Mucosa of gallbladder (tissue), 1 donor: Measurements from ENCODE around the gene PAM16. TPM values are rescaled to one million over a fixed set of nuclear protein-coding genes. Genes with fewer than 3 reads are reported as not detected.
A peak's percentile ranks its signal among the peaks of the same experiment; 100 is the strongest.

Source experiments
- DNase-seq: peaks from one replicate; pipeline ENCODE4 v3.0.0-alpha.2; 2020; ENCODE audit warnings: low spot score
- total RNA-seq: library from RNA; stranded (reverse); gene quantifications from one replicate; pipeline ENCODE4 v1.2.1, GENCODE V29; 2021
- donor health status: DM: no; HTN: no; CAD: no.

The PAM16 gene
- total RNA-seq, 1 donor from 2014 or later, result 27.5 TPM

- no peak for DNase-seq
Measured at GRCh38 chr16:4383591-4384444, 32.7 kb upstream of the PAM16 start.

GRCh38 chr16:4382795-4383357 lies 31.8 kb upstream of the PAM16 start:
- DNase-seq, result no peak

- no peak for DNase-seq
Measured at GRCh38 chr16:4381935-4382794, 31.0 kb upstream of the PAM16 start.

GRCh38 chr16:4381072-4381934 lies 30.2 kb upstream of the PAM16 start:
- DNase-seq, result no peak

- no peak for DNase-seq
Measured at GRCh38 chr16:4380119-4381063, 29.3 kb upstream of the PAM16 start.

GRCh38 chr16:4378999-4379690 lies 28.0 kb upstream of the PAM16 start:
- no peak for DNase-seq

GRCh38 chr16:4378161-4378666 lies 27.1 kb upstream of the PAM16 start:
- DNase-seq, result no peak

- DNase-seq, result no peak
Measured at GRCh38 chr16:4377573-4378154, 26.5 kb upstream of the PAM16 start.

GRCh38 chr16:4376893-4377572 lies 25.9 kb upstream of the PAM16 start:
- DNase-seq, result no peak

- peak; percentile 89 for DNase-seq
Measured at GRCh38 chr16:4376126-4376892, 25.2 kb upstream of the PAM16 start.

- no peak for DNase-seq
Measured at GRCh38 chr16:4375717-4376116, 24.6 kb upstream of the PAM16 start.

- DNase-seq, result peak; percentile 88
Measured at GRCh38 chr16:4373909-4374742, 23.0 kb upstream of the PAM16 start.

- no peak for DNase-seq
Measured at GRCh38 chr16:4373356-4373908, 22.3 kb upstream of the PAM16 start.

GRCh38 chr16:4372578-4373355 lies 21.6 kb upstream of the PAM16 start:
- no peak for DNase-seq

- no peak for DNase-seq
Measured at GRCh38 chr16:4372001-4372577, 21.0 kb upstream of the PAM16 start.
